SK-N-SH (cell line): ENCODE results near the gene RIMS1. TPM values are rescaled to one million over a fixed set of nuclear protein-coding genes. Genes with fewer than 3 reads are reported as not detected.

Experiments used
- CTCF ChIA-PET: fragments of 300-600, 350-600 bp; formaldehyde crosslinking; extraction: SDS; loops from one replicate; lab custom pipeline; 2021; lab: Yijun Ruan, JAX
- POLR2A ChIA-PET: fragments of 350-600 bp; sonication (Branson Sonifier 250); formaldehyde crosslinking; extraction: SDS; loops from one replicate; lab custom pipeline; 2020; ENCODE audit warnings: antibody characterized with exemption, inconsistent platforms; lab: Yijun Ruan, JAX
- DNase-seq: peaks from one replicate; pipeline ENCODE4 v3.0.0; 2012
- H2AFZ ChIP-seq: fragments of 200-600 bp; sonication (generic); 2 replicates; pipeline ENCODE4 v1.8.1; 2016; ENCODE audit warnings: antibody characterized with exemption, mild to moderate bottlenecking, low read depth
- H3F3A ChIP-seq: fragments of 200-600 bp; sonication (generic); replicated peaks from 2 replicates; pipeline ENCODE3; 2016; ENCODE audit warnings: antibody characterized with exemption, mild to moderate bottlenecking; ENCODE audit not compliant: insufficient read depth
- H3K27ac ChIP-seq, 2 experiments: fragments of 200-500 bp in 1 of 2; fragments of 200-600 bp in 1 of 2; sonication (Bioruptor generic) in 1 of 2; sonication (generic), shearing (Covaris generic) in 1 of 2; 2 replicates each; pipeline versions ENCODE4 v1.5.1 to v1.6.1; 2014 to 2016; ENCODE audit warnings: low read depth in 2 of 2, inconsistent platforms in 1 of 2, low read length in 1 of 2, mild to moderate bottlenecking in 1 of 2, mixed read lengths in 1 of 2
- H3K27me3 ChIP-seq: fragments of 200-600 bp; sonication (generic), shearing (Covaris generic); 2 replicates; pipeline ENCODE4 v1.6.1; 2016; ENCODE audit warnings: mixed run types; ENCODE audit not compliant: insufficient read depth
- H3K36me3 ChIP-seq, 2 experiments: fragments of 200-500 bp in 1 of 2; fragments of 200-600 bp in 1 of 2; sonication (Bioruptor generic) in 1 of 2; sonication (generic) in 1 of 2; replicated peaks in 1 of 2; 2 replicates each; pipeline versions ENCODE3 to v1.5.1; 2014 to 2016; ENCODE audit warnings: low read length in 1 of 2, mild to moderate bottlenecking in 1 of 2; ENCODE audit not compliant: insufficient read depth in 2 of 2, control insufficient read depth in 1 of 2
- H3K4me1 ChIP-seq, 2 experiments: fragments of 200-500 bp in 1 of 2; fragments of 200-600 bp in 1 of 2; sonication (Bioruptor generic) in 1 of 2; sonication (generic), shearing (Covaris generic) in 1 of 2; 2 replicates each; pipeline versions ENCODE4 v1.5.1 to v1.6.1; 2014 to 2016; ENCODE audit warnings: low read depth in 1 of 2, low read length in 1 of 2, mixed run types in 1 of 2; ENCODE audit not compliant: insufficient read depth in 2 of 2, control insufficient read depth in 1 of 2
- H3K4me2 ChIP-seq: fragments of 200-600 bp; sonication (generic), shearing (Covaris generic); 2 replicates; pipeline ENCODE4 v1.6.1; 2017; ENCODE audit warnings: mixed run types
- H3K4me3 ChIP-seq, 2 experiments: fragments of 200-500 bp in 1 of 2; fragments of 200-600 bp in 1 of 2; sonication (Bioruptor generic) in 1 of 2; sonication (generic), shearing (Covaris generic) in 1 of 2; 2 replicates each; pipeline versions ENCODE4 v1.5.1 to v1.8.1; 2014 to 2016; ENCODE audit warnings: low read depth in 2 of 2, inconsistent platforms in 1 of 2, low read length in 1 of 2, mild to moderate bottlenecking in 1 of 2, mixed read lengths in 1 of 2, moderate library complexity in 1 of 2
- H3K79me2 ChIP-seq: fragments of 200-600 bp; sonication (generic); 2 replicates; pipeline ENCODE4 v1.8.1; 2017; ENCODE audit warnings: mild to moderate bottlenecking; ENCODE audit not compliant: insufficient read depth
- H3K9ac ChIP-seq: fragments of 200-600 bp; sonication (generic); 2 replicates; pipeline ENCODE4 v1.6.1; 2017; ENCODE audit warnings: mixed run types
- H3K9me2 ChIP-seq: fragments of 200-600 bp; sonication (generic); 2 replicates; pipeline ENCODE4 v1.6.1; 2017; ENCODE audit warnings: mixed run types
- H3K9me3 ChIP-seq: fragments of 200-600 bp; sonication (generic); 2 replicates; pipeline ENCODE4 v1.6.1; 2017; ENCODE audit warnings: mixed run types, mild to moderate bottlenecking, moderate library complexity
- H4K20me1 ChIP-seq: fragments of 200-600 bp; sonication (generic); 2 replicates; pipeline ENCODE4 v1.6.1; 2017; ENCODE audit warnings: mild to moderate bottlenecking, mixed run types; ENCODE audit not compliant: insufficient read depth
- CHD2 ChIP-seq: fragments of 150-350 bp; IDR thresholded peaks from 2 replicates; pipeline ENCODE4 v1.6.1; 2018; ENCODE audit warnings: low read length; ENCODE audit not compliant: partially characterized antibody
- GABPA ChIP-seq: IDR thresholded peaks from 2 replicates; pipeline ENCODE4 v1.4.0; 2012; ENCODE audit warnings: low read depth, mild to moderate bottlenecking
- MAX ChIP-seq: IDR thresholded peaks from 2 replicates; pipeline ENCODE4 v1.4.0; 2012; ENCODE audit warnings: low read depth
- MEF2A ChIP-seq: IDR thresholded peaks from 2 replicates; pipeline ENCODE4 v1.4.0; 2012; ENCODE audit warnings: low read depth, borderline replicate concordance
- MXI1 ChIP-seq: IDR thresholded peaks from 2 replicates; pipeline ENCODE4 v1.6.1; 2012; ENCODE audit warnings: mild to moderate bottlenecking, low read depth, low read length, improper control_type of control experiment
- NRF1 ChIP-seq: IDR thresholded peaks from 2 replicates; pipeline ENCODE4 v1.6.1; 2012; ENCODE audit warnings: low read depth, mild to moderate bottlenecking, low read length
- POLR2AphosphoS5 ChIP-seq: IDR thresholded peaks from 2 replicates; pipeline ENCODE4 v1.6.1; 2012; ENCODE audit warnings: low read depth, low read length
- RAD21 ChIP-seq: IDR thresholded peaks from 2 replicates; pipeline ENCODE4 v1.6.1; 2012; ENCODE audit warnings: mild to moderate bottlenecking, low read length
- RCOR1 ChIP-seq: fragments of 150-350 bp; IDR thresholded peaks from 2 replicates; pipeline ENCODE4 v1.6.1; 2017; ENCODE audit warnings: antibody characterized with exemption, low read length
- RFX5 ChIP-seq: IDR thresholded peaks from 2 replicates; pipeline ENCODE4 v1.6.1; 2012; ENCODE audit warnings: mild to moderate bottlenecking, improper control_type of control experiment, low read length
- RXRA ChIP-seq: IDR thresholded peaks from 2 replicates; pipeline ENCODE4 v1.4.0; 2012; ENCODE audit warnings: low read depth, mild to moderate bottlenecking, borderline replicate concordance
- SIN3A ChIP-seq: IDR thresholded peaks from 2 replicates; pipeline ENCODE4 v1.6.1; 2012; ENCODE audit warnings: low read depth, mild to moderate bottlenecking, low read length, moderate library complexity, borderline replicate concordance
- SMC3 ChIP-seq: IDR thresholded peaks from 2 replicates; pipeline ENCODE4 v1.6.1; 2012; ENCODE audit warnings: low read depth, low read length, improper control_type of control experiment
- TAF1 ChIP-seq: IDR thresholded peaks from 2 replicates; pipeline ENCODE4 v1.6.1; 2012; ENCODE audit warnings: low read depth, mild to moderate bottlenecking, low read length, moderate library complexity, borderline replicate concordance
- TCF12 ChIP-seq: IDR thresholded peaks from 2 replicates; pipeline ENCODE4 v1.4.0; 2012
- WGBS: methylation state at CpG from one replicate; pipeline ENCODE4 v1.1.6; 2017; ENCODE audit warnings: low lambda C conversion rate; 5-methylcytosine and 5-hydroxymethylcytosine counted together
- polyA plus RNA-seq, 3 experiments: library from polyadenylated mRNA; depleted of rRNA; stranded (reverse); fragments of >200 nt; gene quantifications; 2 replicates each; pipeline ENCODE4 v1.2.3, GENCODE V29; 2012
- TF ChIP-seq, protein P1 (sequence below): IDR thresholded peaks from 2 replicates; pipeline ENCODE4 v1.6.1; 2012; ENCODE audit warnings: mild to moderate bottlenecking, low read depth, low read length, moderate library complexity
- TF ChIP-seq, protein P2 (sequence below): fragments of 150-350 bp; IDR thresholded peaks from 2 replicates; pipeline ENCODE4 v1.6.1; 2016; ENCODE audit warnings: mild to moderate bottlenecking, low read depth, low read length
- TF ChIP-seq, protein P3 (sequence below): fragments of 200-600 bp; sonication (generic); IDR thresholded peaks from 2 replicates; pipeline ENCODE4 v1.6.1; 2017; ENCODE audit warnings: antibody characterized with exemption, mild to moderate bottlenecking, moderate library complexity
- TF ChIP-seq, protein P4 (sequence below): IDR thresholded peaks from 2 replicates; pipeline ENCODE4 v1.4.0; 2012; ENCODE audit warnings: low read depth, borderline replicate concordance

RIMS1 gene
- polyA plus RNA-seq, 1 of the 3 experiments (the other 2 are of a cell fraction): 0.20 TPM

DNA sequence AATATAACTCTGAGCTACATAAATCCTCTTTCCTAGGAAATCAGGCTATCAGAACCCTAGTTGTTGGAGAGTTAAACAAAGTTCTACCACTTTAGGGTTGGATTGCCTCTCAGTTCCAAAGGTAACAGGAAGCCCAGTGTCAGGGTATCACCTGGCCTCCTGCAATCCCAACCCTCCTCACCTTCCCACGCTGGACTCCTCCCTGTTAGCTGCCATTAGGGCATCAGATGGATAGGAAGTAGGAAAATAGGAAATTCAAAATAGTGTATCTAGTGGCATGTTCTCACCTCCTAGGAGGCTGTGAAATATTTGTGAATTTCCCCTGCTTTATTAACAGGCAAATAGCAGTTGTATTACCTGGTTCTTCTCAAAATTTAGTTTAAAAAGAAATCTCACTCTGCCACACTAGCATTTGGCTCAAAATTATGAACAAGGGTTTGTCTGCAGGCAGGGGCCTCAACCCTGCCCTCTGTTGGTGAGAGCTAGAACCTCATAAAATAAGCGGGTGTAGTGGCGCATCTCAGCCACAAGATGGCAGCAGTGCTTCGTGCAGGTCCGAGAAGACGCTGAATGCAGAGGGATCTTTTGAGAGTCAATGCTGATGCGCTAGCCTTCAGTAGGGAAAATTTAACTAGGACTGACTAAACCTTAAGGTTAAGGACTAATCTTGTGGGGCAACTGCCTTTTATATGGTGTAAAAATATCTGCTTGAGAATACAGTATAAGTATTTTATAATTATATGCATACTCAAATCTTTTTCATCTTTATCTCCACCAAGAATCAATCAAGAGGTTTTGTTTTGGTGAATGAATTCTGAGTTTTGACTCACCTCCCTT lies 525.7 kb downstream of the RIMS1 start:
- H2AFZ ChIP-seq: peak overlapping the region; percentile 38; the same call in 1 of the 2 replicates
- no peaks in the 10 kb centered on the region for H3K9me3 ChIP-seq
- no peaks in the 10 kb centered on the region for H3K79me2 ChIP-seq
- H3K4me3 ChIP-seq: peak overlapping the region in 1 of 2 experiments; percentile 22; a peak in 1 of 4 replicates
- H3K27ac ChIP-seq: no peak overlapping the region
- no peaks in the 10 kb centered on the region for H3K9me2 ChIP-seq
- POLR2A ChIA-PET: no interaction called here
- H3F3A ChIP-seq: peaks cover 3% of the 10 kb centered on the region
- no peaks in the 10 kb centered on the region for H3K36me3 ChIP-seq
- 12% methylated on average over 7 of the region's 7 CpGs for WGBS
- no peaks in the 10 kb centered on the region for H3K27me3 ChIP-seq
- peaks cover 0 to 5% of the 10 kb centered on the region in 2 experiments; a peak in 3 of 4 replicates for H3K4me1 ChIP-seq
- DNase-seq: peak; percentile 67
- H3K9ac ChIP-seq: no peak overlapping the region
- CTCF ChIA-PET: interaction anchor here (0.6 to 5.1 kb wide), 60 partner anchors 8 to 953 kb away, joined by 3 to 54 read pairs (median 4); no protein-coding TSS in a partner anchor
- H3K4me2 ChIP-seq: no peak overlapping the region
- TF ChIP-seq, protein P1, sequence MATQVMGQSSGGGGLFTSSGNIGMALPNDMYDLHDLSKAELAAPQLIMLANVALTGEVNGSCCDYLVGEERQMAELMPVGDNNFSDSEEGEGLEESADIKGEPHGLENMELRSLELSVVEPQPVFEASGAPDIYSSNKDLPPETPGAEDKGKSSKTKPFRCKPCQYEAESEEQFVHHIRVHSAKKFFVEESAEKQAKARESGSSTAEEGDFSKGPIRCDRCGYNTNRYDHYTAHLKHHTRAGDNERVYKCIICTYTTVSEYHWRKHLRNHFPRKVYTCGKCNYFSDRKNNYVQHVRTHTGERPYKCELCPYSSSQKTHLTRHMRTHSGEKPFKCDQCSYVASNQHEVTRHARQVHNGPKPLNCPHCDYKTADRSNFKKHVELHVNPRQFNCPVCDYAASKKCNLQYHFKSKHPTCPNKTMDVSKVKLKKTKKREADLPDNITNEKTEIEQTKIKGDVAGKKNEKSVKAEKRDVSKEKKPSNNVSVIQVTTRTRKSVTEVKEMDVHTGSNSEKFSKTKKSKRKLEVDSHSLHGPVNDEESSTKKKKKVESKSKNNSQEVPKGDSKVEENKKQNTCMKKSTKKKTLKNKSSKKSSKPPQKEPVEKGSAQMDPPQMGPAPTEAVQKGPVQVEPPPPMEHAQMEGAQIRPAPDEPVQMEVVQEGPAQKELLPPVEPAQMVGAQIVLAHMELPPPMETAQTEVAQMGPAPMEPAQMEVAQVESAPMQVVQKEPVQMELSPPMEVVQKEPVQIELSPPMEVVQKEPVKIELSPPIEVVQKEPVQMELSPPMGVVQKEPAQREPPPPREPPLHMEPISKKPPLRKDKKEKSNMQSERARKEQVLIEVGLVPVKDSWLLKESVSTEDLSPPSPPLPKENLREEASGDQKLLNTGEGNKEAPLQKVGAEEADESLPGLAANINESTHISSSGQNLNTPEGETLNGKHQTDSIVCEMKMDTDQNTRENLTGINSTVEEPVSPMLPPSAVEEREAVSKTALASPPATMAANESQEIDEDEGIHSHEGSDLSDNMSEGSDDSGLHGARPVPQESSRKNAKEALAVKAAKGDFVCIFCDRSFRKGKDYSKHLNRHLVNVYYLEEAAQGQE: no peak
- TF ChIP-seq, protein P2, sequence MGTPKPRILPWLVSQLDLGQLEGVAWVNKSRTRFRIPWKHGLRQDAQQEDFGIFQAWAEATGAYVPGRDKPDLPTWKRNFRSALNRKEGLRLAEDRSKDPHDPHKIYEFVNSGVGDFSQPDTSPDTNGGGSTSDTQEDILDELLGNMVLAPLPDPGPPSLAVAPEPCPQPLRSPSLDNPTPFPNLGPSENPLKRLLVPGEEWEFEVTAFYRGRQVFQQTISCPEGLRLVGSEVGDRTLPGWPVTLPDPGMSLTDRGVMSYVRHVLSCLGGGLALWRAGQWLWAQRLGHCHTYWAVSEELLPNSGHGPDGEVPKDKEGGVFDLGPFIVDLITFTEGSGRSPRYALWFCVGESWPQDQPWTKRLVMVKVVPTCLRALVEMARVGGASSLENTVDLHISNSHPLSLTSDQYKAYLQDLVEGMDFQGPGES: no peak
- TF ChIP-seq RFX5 (0 out of 2 replicates have a peak, but pooled peaks have one; percentile 44), RCOR1 (peak; percentile 53; the same call in 1 of the 2 replicates), MAX (no peak), GABPA (no peak), TCF12 (peak; percentile 6; the same call in 1 of the 2 replicates), POLR2AphosphoS5 (no peak), TAF1 (no peak), MEF2A (no peak), RAD21 (peak; percentile 100), NRF1 (peak; percentile 49), MXI1 (no peak), CHD2 (peak; percentile 72), SMC3 (peak; percentile 100), RXRA (no peak), SIN3A (peak; percentile 30; the same call in 1 of the 2 replicates)
- TF ChIP-seq, protein P3, sequence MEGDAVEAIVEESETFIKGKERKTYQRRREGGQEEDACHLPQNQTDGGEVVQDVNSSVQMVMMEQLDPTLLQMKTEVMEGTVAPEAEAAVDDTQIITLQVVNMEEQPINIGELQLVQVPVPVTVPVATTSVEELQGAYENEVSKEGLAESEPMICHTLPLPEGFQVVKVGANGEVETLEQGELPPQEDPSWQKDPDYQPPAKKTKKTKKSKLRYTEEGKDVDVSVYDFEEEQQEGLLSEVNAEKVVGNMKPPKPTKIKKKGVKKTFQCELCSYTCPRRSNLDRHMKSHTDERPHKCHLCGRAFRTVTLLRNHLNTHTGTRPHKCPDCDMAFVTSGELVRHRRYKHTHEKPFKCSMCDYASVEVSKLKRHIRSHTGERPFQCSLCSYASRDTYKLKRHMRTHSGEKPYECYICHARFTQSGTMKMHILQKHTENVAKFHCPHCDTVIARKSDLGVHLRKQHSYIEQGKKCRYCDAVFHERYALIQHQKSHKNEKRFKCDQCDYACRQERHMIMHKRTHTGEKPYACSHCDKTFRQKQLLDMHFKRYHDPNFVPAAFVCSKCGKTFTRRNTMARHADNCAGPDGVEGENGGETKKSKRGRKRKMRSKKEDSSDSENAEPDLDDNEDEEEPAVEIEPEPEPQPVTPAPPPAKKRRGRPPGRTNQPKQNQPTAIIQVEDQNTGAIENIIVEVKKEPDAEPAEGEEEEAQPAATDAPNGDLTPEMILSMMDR: peak; percentile 100
- TF ChIP-seq, protein P4, sequence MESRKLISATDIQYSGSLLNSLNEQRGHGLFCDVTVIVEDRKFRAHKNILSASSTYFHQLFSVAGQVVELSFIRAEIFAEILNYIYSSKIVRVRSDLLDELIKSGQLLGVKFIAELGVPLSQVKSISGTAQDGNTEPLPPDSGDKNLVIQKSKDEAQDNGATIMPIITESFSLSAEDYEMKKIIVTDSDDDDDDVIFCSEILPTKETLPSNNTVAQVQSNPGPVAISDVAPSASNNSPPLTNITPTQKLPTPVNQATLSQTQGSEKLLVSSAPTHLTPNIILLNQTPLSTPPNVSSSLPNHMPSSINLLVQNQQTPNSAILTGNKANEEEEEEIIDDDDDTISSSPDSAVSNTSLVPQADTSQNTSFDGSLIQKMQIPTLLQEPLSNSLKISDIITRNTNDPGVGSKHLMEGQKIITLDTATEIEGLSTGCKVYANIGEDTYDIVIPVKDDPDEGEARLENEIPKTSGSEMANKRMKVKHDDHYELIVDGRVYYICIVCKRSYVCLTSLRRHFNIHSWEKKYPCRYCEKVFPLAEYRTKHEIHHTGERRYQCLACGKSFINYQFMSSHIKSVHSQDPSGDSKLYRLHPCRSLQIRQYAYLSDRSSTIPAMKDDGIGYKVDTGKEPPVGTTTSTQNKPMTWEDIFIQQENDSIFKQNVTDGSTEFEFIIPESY: no peak
- no peaks in the 10 kb centered on the region for H4K20me1 ChIP-seq
